GM12865 (cell line): ENCODE data around the gene TBKBP1.

Experiments
- DNase-seq: peaks from one replicate; pipeline ENCODE4 v3.0.0; 2010; ENCODE audit warnings: low read depth
- H3K4me3 ChIP-seq: 2 replicates; pipeline ENCODE4 v1.5.1; 2011; ENCODE audit warnings: mild to moderate bottlenecking, low read depth, low read length, control low read depth
- CTCF ChIP-seq: IDR thresholded peaks from 2 replicates; pipeline ENCODE4 v1.5.1; 2011; ENCODE audit warnings: low read length, control low read depth, low read depth, inconsistent platforms; ENCODE audit not compliant: insufficient read depth; ENCODE audit errors: missing control alignments

TBKBP1 gene

GRCh38 chr17:47665655-47666054, 28.3 kb upstream of the TBKBP1 start:
- DNase-seq = no peak
- no peak overlapping the region for H3K4me3 ChIP-seq

GRCh38 chr17:47669081-47669480, 24.9 kb upstream of the TBKBP1 start:
- TF ChIP-seq CTCF = no peak
- no peak overlapping the region for H3K4me3 ChIP-seq
- DNase-seq = no peak

More at GRCh38 chr17:47665655-47666054, 28.3 kb upstream of the TBKBP1 start:
- TF ChIP-seq CTCF = no peak

- no peak for DNase-seq
- TF ChIP-seq CTCF = no peak
- H3K4me3 ChIP-seq = no peak overlapping the region
Observed at GRCh38 chr17:47670064-47670463, 23.9 kb upstream of the TBKBP1 start.

GRCh38 chr17:47674499-47674898, 19.5 kb upstream of the TBKBP1 start:
- no peak for DNase-seq
- no peak for TF ChIP-seq CTCF
- H3K4me3 ChIP-seq = no peak overlapping the region

- no peak for DNase-seq
- H3K4me3 ChIP-seq = no peak overlapping the region
- no peak for TF ChIP-seq CTCF
Observed at GRCh38 chr17:47675380-47676198, 18.4 kb upstream of the TBKBP1 start.

GRCh38 chr17:47676199-47676472, 17.8 kb upstream of the TBKBP1 start:
- no peak for DNase-seq
- H3K4me3 ChIP-seq = no peak overlapping the region
- TF ChIP-seq CTCF = no peak
